AG08395 (cell line): ENCODE measurements around the gene NPHS1.
"Not testable (repeated sequence)": the region's sequence is repeated elsewhere in the genome, so short reads cannot be mapped to it uniquely, and the experiment has no call there.

ENCODE experiments used
- DNase-seq: peaks from one replicate; pipeline ENCODE4 v3.0.0; 2012; ENCODE audit warnings: mixed read lengths, low spot score

Gene NPHS1

GRCh38 chr19:35852029-35852780 lies at the start of gene NPHS1:
Gene NPHS1 (minus strand): TSS chr19:35852504. CDS start chr19:35851837, 667 bp downstream.
- DNase-seq: no peak

DNA sequence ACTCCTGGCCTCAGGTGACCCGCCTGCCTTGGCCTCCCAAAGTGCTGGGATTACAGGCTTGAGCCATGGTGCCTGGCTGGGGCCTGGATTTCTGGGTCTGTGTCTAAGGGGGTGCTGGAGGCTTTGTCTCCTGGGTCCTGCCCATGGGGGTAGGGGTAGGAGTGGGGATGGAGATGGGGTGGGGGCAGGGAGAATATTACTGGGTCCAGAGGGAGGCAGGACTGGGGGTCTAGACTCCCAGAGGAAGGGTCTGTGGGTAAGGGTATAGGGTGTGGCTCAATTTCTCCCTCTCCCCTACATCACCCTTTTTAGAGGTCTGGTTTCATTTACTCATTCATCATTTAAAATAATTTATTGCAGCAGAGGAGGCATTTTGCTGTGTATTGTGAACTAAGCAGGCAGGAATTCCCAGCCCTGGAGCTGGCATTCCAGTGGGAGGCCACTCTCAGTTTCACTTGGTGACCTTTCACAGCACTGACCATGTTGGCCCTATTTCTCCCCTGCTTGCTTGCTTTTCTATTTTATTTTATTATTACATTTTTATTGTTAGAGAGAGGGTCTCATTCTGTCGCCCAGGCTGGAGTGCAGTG lies 48.8 kb upstream of the NPHS1 start:
- DNase-seq: peak; percentile 77

DNA sequence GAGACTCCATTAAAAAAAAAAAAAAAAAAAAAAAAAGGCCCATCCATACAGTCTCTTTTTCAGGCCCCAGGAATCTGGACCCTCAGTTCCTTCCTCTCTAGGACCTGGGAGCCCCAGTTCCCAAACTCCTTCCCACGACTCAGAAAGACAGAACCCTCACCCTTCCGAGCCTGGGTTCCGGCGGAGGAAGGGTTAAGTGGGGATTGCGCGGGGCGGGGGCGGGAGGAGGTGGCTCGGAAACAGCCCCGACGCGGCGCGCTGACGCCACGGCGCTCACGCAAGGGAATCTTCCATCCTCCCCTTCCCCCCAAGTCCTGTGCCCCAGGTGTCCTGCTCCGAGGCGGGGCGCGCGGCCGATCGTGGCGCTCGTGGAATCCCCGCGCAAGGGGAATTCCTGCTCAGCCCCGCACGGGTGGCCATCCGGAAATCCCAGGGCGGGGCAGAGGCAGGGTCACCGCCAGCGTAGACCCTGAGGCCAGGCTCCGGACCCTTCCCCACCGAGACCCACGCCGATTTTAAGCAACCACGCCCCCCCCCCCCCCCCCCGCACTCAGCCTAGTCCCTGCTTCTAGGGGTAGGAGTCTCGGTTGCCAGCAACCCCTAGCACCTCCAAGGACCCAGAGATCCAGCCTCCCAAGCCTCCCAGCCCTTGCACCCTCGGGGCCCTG lies 47.4 kb upstream of the NPHS1 start:
- peak; percentile 88 for DNase-seq

- DNase-seq: no peak
These were observed 46.1 kb upstream of the NPHS1 start for GRCh38 chr19:35898499-35898809.

GRCh38 chr19:35897706-35898451 lies 45.6 kb upstream of the NPHS1 start:
- no peak for DNase-seq

GRCh38 chr19:35896643-35897040 lies 44.3 kb upstream of the NPHS1 start:
- no peak for DNase-seq

DNA sequence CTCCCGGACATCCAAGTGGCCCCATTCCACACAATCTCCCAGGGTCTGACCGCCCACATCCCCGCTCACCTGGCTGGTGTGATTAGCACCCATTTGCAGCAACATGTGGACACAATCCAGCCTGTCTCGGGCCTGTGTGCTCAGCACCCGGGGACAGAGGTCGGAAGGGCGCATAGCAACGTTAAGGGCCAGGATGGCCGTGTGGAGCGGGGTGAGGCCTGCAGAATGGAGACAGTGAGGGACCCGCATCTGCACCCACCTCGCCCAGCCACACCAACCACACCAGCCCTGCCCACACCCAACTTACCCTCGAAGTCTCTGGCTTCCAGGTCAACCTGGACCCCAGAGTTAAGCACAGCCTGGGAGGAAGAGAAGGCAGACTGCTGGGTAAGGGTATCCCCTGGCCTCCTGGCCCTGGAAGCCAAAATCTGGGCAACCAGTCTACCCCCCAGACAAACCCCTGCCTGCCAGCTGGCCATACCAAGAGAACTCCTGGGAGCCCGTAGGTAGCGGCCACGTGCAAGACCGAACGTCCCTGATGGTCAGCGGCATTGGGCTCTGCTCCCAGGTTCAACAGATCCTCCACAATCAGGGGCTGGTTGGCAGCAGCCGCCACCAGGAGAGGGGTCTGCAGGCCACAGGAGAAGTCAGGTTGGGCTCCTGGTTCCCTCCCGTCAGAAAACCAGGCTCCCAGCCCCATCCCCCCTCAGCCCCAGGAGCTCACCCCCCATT lies 43.8 kb upstream of the NPHS1 start:
- no peak for DNase-seq

DNA sequence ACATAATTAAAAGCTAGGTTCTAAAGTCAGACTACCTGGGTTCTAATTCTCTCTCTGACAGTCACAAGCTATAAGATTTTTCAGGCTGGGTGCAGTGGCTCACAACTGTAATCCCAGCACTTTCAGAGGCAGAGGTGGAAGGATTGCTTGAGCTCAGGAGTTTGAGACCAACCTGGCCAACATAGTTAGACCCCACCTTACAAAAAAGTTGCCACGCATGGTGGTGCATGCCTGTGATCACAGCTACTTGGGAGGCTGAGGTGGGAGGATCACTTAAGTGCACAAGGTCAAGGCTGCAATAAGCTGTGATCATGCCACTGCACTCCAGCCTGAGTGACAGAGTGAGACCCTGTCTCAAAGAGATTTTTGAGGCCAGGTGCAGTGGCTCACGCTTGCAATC lies 42.0 kb upstream of the NPHS1 start:
- no peak for DNase-seq

DNA sequence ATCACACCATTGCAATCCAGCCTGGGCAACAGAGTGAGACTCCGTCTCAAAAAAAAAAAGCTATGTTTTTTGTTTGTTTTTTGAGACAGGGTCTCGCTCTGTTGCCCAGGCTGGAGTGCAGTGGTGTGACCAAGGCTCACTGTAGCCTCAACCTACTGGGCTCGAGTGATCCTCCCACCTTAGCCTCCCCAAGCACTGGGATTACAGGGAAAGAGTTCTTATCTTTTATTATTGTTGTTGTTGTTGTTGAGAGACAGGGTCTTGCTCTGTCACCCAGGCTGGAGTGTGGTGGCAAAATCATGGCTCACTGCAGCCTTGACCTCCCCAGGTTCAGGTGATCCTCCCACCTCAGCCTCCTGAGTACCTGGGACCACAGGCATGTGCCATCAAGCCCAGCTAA lies 39.5 kb upstream of the NPHS1 start:
- not testable (repeated sequence) for DNase-seq

DNA sequence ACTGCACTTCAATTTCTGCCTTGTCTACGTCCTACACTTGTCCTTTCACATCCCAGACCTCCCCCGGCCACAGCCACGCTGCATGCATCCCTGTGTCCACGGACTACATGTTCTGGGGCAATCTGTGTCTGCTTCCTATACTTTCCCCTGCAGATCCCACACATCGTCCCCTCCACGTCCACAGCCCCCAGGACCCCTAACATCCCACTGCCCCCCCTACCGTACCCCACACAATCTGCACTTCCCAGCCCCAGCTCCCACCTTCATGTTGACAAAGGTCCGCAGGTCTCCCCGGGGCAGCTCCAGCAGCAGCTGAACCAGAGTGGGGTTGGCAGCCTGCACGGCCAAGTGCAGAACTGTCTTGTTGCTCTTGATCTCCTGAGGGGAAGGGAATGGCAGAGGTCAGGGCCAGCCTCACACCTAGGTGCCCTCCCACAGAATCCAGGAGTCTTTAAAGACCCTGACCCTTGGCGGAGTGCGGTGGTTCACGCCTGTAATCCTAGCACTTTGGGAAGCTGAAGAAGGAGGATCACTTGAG lies 37.9 kb upstream of the NPHS1 start:
- no peak for DNase-seq

- DNase-seq: no peak
These were observed 37.2 kb upstream of the NPHS1 start for GRCh38 chr19:35889370-35890112.

DNA sequence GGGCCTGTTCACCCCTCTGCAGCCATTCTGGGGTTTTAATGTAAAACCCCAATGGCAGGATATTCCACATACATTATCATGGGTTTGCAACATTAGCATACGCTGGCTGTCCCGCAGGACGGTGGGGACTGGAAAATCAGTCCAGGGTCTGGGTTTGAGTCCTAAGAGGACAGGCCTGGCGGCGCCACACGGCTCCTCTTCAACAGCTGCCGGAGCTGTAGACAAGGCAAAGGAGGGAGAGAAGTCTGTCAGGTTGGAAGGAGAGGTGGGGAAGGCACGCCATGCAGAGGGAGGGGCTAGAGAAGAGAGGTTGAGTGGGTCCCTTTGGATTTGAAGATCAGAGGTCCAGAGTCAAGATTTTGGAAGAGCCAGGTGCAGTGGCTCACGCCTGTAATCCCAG lies 36.1 kb upstream of the NPHS1 start:
- DNase-seq: no peak

GRCh38 chr19:35887197-35887596 lies 34.9 kb upstream of the NPHS1 start:
- no peak for DNase-seq

DNA sequence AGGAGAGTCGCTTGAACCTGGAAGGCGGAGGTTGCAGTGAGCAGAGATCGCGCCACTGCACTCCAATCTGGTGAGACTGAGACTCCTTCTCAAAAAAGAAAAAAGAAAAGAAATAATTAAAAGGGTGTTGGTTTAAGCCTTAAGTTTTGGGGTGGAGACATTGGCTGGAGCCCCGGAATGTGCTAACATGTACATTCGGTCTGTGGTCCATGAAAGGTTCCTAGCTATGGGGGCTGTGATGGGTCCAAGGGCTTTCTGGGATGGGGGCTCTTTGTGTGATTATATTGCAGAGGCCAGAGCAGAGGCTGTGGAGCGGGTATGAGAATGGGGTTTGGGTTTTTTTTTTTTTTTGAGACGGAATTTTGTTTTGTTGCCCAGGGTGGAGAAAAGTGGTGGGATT lies 33.6 kb upstream of the NPHS1 start:
- DNase-seq: no peak

DNA sequence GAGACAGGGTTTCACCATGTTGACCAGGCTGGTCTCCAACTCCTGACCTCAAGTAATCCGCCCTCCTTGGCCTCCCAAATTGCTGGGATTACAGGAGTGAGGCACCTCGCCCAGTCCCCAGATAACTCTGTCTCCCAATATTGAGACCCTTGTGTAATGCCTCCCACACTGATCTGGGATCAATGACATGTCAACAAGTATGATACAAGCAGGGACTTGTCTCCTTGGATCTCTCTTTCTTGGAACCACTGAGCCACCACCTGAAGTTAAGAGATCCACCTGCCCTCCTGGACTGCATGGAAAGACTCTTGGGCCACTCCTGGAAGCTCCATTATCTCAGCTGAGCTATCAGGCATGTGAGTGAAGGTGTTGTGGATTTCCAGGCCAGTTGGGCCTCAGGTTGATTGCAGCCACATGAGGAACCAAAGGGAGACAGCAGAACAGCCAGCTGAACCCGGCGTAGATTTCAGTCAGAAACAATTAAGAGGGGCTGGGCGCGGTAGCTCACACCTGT lies 33.0 kb upstream of the NPHS1 start:
- no peak for DNase-seq

DNA sequence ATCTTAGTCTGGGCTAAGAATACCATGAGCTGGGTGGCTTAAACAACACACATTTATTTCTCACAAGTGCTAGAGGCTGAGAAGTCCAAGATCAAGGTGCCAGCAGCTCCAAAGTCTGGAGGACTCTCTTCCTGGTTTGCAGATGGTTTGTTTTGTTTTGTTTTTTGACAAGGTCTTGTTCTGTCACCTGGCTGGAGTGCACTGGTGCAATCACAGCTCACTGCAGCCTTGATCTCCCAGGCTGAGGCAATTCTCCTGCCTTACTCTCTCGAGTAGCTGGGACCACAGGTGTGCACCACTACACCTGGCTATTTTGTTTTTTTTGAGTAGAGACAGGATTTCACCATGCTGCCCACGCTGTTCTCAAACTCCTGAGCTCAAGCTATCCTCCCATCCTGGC lies 31.6 kb upstream of the NPHS1 start:
- no peak for DNase-seq

GRCh38 chr19:35882114-35882832 lies 30.0 kb upstream of the NPHS1 start:
- peak; percentile 82 for DNase-seq

- DNase-seq: peak; percentile 97
These were observed 27.5 kb upstream of the NPHS1 start for GRCh38 chr19:35879770-35880317.

GRCh38 chr19:35879068-35879467 lies 26.8 kb upstream of the NPHS1 start:
- DNase-seq: no peak

- DNase-seq: no peak
These were observed 22.2 kb upstream of the NPHS1 start for GRCh38 chr19:35874392-35874930.
